ENCODE measurements around the gene HAPLN3.
A peak's percentile ranks its signal among the peaks of the same experiment; 100 is the strongest.

GRCh38 chr15:88878720-88879184 is 16.6 kb downstream of the HAPLN3 start:
- TF ChIP-seq, protein P1, sequence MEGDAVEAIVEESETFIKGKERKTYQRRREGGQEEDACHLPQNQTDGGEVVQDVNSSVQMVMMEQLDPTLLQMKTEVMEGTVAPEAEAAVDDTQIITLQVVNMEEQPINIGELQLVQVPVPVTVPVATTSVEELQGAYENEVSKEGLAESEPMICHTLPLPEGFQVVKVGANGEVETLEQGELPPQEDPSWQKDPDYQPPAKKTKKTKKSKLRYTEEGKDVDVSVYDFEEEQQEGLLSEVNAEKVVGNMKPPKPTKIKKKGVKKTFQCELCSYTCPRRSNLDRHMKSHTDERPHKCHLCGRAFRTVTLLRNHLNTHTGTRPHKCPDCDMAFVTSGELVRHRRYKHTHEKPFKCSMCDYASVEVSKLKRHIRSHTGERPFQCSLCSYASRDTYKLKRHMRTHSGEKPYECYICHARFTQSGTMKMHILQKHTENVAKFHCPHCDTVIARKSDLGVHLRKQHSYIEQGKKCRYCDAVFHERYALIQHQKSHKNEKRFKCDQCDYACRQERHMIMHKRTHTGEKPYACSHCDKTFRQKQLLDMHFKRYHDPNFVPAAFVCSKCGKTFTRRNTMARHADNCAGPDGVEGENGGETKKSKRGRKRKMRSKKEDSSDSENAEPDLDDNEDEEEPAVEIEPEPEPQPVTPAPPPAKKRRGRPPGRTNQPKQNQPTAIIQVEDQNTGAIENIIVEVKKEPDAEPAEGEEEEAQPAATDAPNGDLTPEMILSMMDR (IDR thresholded peaks at IDR 0.05 in 2 of 3, conservative IDR thresholded peaks at IDR 0.05 in 1 of 3; ENCODE audit: control insufficient read depth in 2 of 3, extremely low read depth in 1 of 3, insufficient read depth in 1 of 3, low read depth in 3 of 3, low read length in 3 of 3) = peak; percentile 69 to 83 (median 73)
- no peak for TF ChIP-seq SREBF1 (IDR thresholded peaks at IDR 0.05; ENCODE audit: low read length)
- no peak for TF ChIP-seq POLR2A (IDR thresholded peaks at IDR 0.05; ENCODE audit: low read depth, low read length)
- no peak for TF ChIP-seq SUZ12 (IDR thresholded peaks at IDR 0.05; ENCODE audit: unreplicated experiment)
- TF ChIP-seq, protein P2, sequence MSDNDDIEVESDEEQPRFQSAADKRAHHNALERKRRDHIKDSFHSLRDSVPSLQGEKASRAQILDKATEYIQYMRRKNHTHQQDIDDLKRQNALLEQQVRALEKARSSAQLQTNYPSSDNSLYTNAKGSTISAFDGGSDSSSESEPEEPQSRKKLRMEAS (IDR thresholded peaks at IDR 0.05; ENCODE audit: low read depth, low read length) = no peak
- TF ChIP-seq, protein P3, sequence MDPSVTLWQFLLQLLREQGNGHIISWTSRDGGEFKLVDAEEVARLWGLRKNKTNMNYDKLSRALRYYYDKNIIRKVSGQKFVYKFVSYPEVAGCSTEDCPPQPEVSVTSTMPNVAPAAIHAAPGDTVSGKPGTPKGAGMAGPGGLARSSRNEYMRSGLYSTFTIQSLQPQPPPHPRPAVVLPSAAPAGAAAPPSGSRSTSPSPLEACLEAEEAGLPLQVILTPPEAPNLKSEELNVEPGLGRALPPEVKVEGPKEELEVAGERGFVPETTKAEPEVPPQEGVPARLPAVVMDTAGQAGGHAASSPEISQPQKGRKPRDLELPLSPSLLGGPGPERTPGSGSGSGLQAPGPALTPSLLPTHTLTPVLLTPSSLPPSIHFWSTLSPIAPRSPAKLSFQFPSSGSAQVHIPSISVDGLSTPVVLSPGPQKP (IDR thresholded peaks at IDR 0.05; ENCODE audit: low read depth, low read length) = no peak
- TF ChIP-seq EP300 (IDR thresholded peaks at IDR 0.05; ENCODE audit: borderline replicate concordance in 1 of 2, control insufficient read depth in 1 of 2, low read depth in 2 of 2, low read length in 2 of 2) = no peak
- TF ChIP-seq NFIC (IDR thresholded peaks at IDR 0.05; ENCODE audit: low read depth, low read length) = no peak
- peak; percentile 36 for TF ChIP-seq RAD21 (IDR thresholded peaks at IDR 0.05; ENCODE audit: insufficient read depth, low read depth, low read length)
- TF ChIP-seq FOXM1 (IDR thresholded peaks at IDR 0.05; ENCODE audit: low read depth, low read length) = no peak
- TF ChIP-seq MYC (IDR thresholded peaks at IDR 0.05; ENCODE audit: insufficient read depth, insufficient read length, insufficient replicate concordance, low read length, severe bottlenecking) = no peak
- no peak for TF ChIP-seq WRNIP1 (IDR thresholded peaks at IDR 0.05; ENCODE audit: borderline replicate concordance, low read depth, low read length)
